GM18951 (cell line): ENCODE results near the gene CHERP.

ENCODE experiments used
- POLR2A ChIP-seq: IDR thresholded peaks from 4 replicates; pipeline ENCODE4 v1.6.1; 2011; ENCODE audit warnings: mild to moderate bottlenecking; ENCODE audit not compliant: insufficient read length, insufficient read depth; ENCODE audit errors: extremely low read depth
- in situ Hi-C: fragments of 300-500 bp; cut with MboI; formaldehyde crosslinking; loops from one replicate; pipeline ENCODE4 v1.12.0; 2022; ENCODE audit warnings: low sequenced_read_pairs, mixed read lengths, inconsistent platforms; ENCODE audit not compliant: unreplicated experiment

Gene CHERP, protein sequence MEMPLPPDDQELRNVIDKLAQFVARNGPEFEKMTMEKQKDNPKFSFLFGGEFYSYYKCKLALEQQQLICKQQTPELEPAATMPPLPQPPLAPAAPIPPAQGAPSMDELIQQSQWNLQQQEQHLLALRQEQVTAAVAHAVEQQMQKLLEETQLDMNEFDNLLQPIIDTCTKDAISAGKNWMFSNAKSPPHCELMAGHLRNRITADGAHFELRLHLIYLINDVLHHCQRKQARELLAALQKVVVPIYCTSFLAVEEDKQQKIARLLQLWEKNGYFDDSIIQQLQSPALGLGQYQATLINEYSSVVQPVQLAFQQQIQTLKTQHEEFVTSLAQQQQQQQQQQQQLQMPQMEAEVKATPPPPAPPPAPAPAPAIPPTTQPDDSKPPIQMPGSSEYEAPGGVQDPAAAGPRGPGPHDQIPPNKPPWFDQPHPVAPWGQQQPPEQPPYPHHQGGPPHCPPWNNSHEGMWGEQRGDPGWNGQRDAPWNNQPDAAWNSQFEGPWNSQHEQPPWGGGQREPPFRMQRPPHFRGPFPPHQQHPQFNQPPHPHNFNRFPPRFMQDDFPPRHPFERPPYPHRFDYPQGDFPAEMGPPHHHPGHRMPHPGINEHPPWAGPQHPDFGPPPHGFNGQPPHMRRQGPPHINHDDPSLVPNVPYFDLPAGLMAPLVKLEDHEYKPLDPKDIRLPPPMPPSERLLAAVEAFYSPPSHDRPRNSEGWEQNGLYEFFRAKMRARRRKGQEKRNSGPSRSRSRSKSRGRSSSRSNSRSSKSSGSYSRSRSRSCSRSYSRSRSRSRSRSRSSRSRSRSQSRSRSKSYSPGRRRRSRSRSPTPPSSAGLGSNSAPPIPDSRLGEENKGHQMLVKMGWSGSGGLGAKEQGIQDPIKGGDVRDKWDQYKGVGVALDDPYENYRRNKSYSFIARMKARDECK

GRCh38 chr19:16542045-16542909 is at the start of gene CHERP:
Gene CHERP (minus strand): TSS chr19:16542437. CDS start chr19:16542378, 59 bp downstream.
- in situ Hi-C loops: no loop called here
- TF ChIP-seq POLR2A: peak; percentile 96

GRCh38 chr19:16590876-16591802 is 48.9 kb upstream of the CHERP start:
- TF ChIP-seq POLR2A: no peak
- in situ Hi-C loops: no loop called here

- in situ Hi-C loops: no loop called here
- no peak for TF ChIP-seq POLR2A
Measured at GRCh38 chr19:16589917-16590316, 47.7 kb upstream of the CHERP start.

DNA sequence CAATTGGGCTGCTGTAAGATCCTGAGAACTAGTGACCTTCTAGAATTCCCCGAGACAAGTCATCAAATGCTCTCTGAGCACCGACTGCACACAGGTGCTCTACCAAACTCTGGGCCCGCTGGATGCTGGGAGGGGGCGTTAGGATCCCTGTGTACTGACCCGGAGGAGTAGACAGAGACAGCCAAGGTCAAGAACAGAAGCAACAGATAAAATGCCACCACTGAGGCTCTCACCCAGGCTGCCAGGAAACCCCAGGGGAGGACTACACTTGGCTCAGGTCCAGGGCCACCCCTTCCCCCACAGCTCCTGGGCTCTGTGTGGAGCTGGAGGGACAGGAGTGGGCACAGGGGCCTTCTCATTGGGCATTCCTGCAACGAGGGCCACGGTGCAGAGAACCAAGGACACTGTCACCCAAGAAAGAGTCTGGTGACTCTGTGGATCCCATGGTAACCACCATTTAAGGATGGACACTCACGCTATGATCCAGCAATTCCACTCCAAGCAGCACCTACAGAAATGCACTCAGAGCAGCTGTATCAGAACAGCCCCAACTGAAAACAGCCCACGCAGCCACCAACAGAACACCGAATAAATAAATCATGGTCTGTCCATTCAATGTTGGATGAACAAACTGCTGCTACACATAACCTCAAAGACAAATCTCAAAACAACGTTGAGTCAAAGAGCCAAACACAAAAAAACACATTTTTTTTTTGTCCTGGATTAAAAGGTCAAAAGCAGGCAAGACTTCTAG is 46.8 kb upstream of the CHERP start:
- in situ Hi-C loops: no loop called here

DNA sequence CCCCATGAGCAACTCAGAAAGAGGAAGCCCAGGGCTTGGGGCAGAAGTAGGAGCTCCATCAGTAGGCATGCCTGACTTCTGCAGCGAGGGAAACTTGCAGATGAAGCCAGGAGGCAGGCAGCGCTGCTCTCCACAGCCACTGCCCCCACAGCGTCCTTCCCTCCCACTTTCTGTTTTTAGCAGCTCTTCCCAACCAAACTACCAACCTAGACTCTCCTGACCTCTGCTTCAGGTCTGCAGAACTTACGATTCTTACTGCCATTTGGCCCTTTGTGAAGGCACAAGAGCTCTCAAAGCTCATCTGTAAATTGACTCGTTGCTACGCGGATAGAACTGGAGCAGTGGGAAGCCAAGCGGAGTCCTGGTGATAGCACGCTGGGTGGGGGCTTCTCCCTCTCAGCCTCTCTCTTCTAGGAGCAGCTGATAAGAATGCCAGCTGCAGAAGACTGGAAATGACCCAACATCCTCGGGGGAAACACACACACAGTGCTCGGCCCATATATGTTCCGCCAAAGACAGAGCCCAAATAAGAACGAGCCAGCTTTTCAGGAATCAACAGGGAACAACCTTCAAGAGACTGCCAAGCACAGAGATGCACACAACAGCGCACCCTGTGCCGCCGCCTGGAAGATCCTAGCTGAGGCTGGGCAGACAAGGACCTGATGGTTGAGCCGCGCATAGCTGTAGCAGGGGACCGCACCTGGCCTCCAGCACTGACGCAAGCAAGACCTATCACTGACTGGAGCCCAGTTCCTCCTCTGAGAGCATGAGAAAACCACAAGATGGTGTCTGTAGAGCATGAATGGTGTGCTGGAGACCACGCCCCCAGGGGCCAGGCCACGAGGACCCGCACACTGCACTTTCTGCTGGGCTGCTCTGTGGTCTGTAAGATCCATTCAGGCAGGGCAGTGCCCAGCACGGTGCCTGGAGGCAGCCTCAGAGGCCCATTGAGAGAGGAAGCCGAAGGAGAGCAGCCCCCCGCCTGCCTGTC is 45.9 kb upstream of the CHERP start:
- in situ Hi-C loops: no loop called here
- peak; percentile 88 for TF ChIP-seq POLR2A

More for the DNA sequence above, 46.8 kb upstream of the CHERP start:
- no peak for TF ChIP-seq POLR2A

GRCh38 chr19:16586991-16587832 is 45.0 kb upstream of the CHERP start:
- TF ChIP-seq POLR2A: peak; percentile 66
- in situ Hi-C loops: no loop called here

- in situ Hi-C loops: no loop called here
- peak; percentile 13 for TF ChIP-seq POLR2A
Measured at GRCh38 chr19:16586477-16586871, 44.2 kb upstream of the CHERP start.

DNA sequence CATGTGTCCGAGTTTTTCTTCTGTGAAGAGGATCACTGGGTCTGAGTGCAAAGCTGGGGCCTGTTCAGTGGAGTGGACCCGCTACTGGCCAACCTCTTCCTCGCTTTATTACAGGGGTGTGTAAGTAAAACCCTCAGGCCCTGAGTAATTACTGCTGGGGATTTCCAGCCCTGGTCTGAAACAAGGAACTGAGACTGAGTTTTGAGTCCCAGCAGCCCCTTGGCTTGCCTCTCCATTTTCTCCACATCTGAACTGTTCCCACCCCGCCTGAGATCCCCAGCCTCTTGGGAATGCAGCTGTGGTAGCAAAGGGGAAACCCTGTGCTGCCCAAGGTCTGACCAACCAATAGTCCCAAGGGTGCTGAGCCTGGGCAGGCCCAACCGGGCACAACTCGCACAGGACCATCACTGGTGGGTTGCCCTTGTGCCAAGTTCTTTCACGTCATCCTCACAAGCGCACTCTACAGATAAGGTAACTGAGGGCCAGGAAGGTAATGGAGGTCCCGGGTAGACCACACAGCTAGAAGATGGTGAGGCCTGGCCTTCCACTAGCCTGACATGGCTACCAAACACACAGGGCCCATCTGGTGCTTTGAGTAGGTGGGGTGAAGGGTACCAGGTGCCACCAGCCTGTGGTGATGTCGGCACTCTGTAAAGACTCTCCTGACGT is 43.7 kb upstream of the CHERP start:
- in situ Hi-C loops: no loop called here
- peak; percentile 64 for TF ChIP-seq POLR2A

DNA sequence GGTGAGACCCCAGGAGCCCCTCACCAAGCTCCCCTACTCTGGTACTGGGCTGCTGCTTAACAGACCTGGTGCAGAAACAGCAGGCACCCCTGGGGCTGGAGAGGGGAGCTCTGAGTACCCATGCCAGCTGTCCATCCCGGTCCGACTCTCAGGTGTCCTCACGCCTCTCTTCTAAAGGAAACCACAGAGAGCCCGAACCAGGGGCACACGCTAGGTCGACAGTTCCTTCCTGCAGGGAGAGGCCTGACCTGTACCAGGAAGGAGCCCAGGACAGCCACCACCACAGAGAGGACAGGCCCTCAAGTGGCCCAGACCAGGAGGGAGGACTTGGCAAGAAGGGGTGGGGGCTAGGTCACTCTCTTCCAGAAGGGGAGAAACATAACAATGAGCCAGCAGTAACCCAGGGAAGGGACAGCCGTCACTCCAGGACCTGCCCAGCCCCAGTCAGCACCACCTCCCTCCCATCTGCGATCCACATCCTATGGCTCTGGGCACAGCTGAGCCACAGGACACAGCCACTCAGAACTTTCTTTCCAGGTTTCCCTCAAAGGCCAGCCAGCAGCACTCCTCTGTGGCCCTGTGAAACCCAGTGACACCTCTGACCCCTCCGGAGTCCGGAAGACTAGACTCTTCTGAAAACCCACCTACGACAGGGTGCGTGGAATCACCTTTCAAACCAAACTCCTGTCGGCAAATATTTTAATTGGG is 43.0 kb upstream of the CHERP start:
- in situ Hi-C loops: no loop called here
- TF ChIP-seq POLR2A: peak; percentile 46
